ENCODE results near the gene SUFU. TPM values are rescaled to one million over a fixed set of nuclear protein-coding genes. Genes with fewer than 3 reads are reported as not detected.

The SUFU gene
- total RNA-seq, 1 donor from 2014 or later = 16.9 TPM

DNA sequence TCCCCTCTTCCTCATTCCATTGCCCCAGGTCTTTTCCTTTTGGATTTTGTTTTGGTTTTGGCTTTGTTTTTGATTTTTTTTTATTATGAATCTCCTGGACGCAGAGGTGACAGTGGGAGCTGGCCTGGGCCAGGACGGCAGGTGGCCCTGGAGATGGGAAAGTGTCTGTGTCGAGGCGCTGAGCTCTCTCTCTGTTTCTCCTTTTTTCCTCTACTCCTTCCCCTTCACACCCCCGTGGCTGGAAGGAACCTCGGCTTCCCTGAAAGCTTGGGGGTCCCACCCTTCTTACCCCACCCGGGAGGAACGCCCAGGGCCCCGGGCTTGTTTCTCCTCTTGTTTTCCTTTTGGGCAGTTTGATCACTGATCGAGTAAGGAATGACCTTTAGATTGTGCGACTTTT, 153.7 kb downstream of the SUFU start:
- Mint-ChIP-seq H3K4me3 (ENCODE audit: unreplicated experiment) (no peak overlapping the region), H3K4me1 (ENCODE audit: unreplicated experiment) (peaks cover 18% of the 10 kb centered on the region), H3K27me3 (ENCODE audit: unreplicated experiment) (no peaks in the 10 kb centered on the region), H3K36me3 (ENCODE audit: unreplicated experiment) (peaks cover 26% of the 10 kb centered on the region), H3K9me3 (ENCODE audit: unreplicated experiment) (no peaks in the 10 kb centered on the region), H3K27ac (ENCODE audit: unreplicated experiment) (no peak overlapping the region)
- no peak for TF ChIP-seq CTCF (IDR thresholded peaks at IDR 0.05)
- DNase-seq (ENCODE audit: extremely low spot score, unreplicated experiment) = no peak

- H3K27me3 Mint-ChIP-seq (ENCODE audit: unreplicated experiment) = no peaks in the 10 kb centered on the region
- H3K4me3 Mint-ChIP-seq (ENCODE audit: unreplicated experiment) = no peak overlapping the region
- peaks cover 22% of the 10 kb centered on the region for H3K36me3 Mint-ChIP-seq (ENCODE audit: unreplicated experiment)
- peaks cover 18% of the 10 kb centered on the region for H3K4me1 Mint-ChIP-seq (ENCODE audit: unreplicated experiment)
- H3K27ac Mint-ChIP-seq (ENCODE audit: unreplicated experiment) = no peak overlapping the region
- DNase-seq (ENCODE audit: extremely low spot score, unreplicated experiment) = no peak
- no peak for TF ChIP-seq CTCF (IDR thresholded peaks at IDR 0.05)
- H3K9me3 Mint-ChIP-seq (ENCODE audit: unreplicated experiment) = no peaks in the 10 kb centered on the region
Observed at GRCh38 chr10:102657984-102658724, 154.4 kb downstream of the SUFU start.

- Mint-ChIP-seq H3K36me3 (ENCODE audit: unreplicated experiment) (peaks cover 18% of the 10 kb centered on the region), H3K4me3 (ENCODE audit: unreplicated experiment) (no peak overlapping the region), H3K27me3 (ENCODE audit: unreplicated experiment) (no peaks in the 10 kb centered on the region), H3K4me1 (ENCODE audit: unreplicated experiment) (peaks cover 17% of the 10 kb centered on the region), H3K27ac (ENCODE audit: unreplicated experiment) (no peak overlapping the region), H3K9me3 (ENCODE audit: unreplicated experiment) (no peaks in the 10 kb centered on the region)
- no peak for TF ChIP-seq CTCF (IDR thresholded peaks at IDR 0.05)
- no peak for DNase-seq (ENCODE audit: extremely low spot score, unreplicated experiment)
Observed at GRCh38 chr10:102658802-102659201, 155.0 kb downstream of the SUFU start.

- DNase-seq (ENCODE audit: extremely low spot score, unreplicated experiment) = no peak
- peaks cover 17% of the 10 kb centered on the region for H3K4me1 Mint-ChIP-seq (ENCODE audit: unreplicated experiment)
- H3K27me3 Mint-ChIP-seq (ENCODE audit: unreplicated experiment) = no peaks in the 10 kb centered on the region
- no peak for TF ChIP-seq CTCF (IDR thresholded peaks at IDR 0.05)
- no peak overlapping the region for H3K27ac Mint-ChIP-seq (ENCODE audit: unreplicated experiment)
- H3K4me3 Mint-ChIP-seq (ENCODE audit: unreplicated experiment) = no peak overlapping the region
- peaks cover 9% of the 10 kb centered on the region for H3K36me3 Mint-ChIP-seq (ENCODE audit: unreplicated experiment)
- no peaks in the 10 kb centered on the region for H3K9me3 Mint-ChIP-seq (ENCODE audit: unreplicated experiment)
Observed at GRCh38 chr10:102660888-102661657, 157.3 kb downstream of the SUFU start.

GRCh38 chr10:102661658-102662028, 157.9 kb downstream of the SUFU start:
- no peak for TF ChIP-seq CTCF (IDR thresholded peaks at IDR 0.05)
- DNase-seq (ENCODE audit: extremely low spot score, unreplicated experiment) = no peak
- H3K4me3 Mint-ChIP-seq (ENCODE audit: unreplicated experiment) = no peak overlapping the region
- no peaks in the 10 kb centered on the region for H3K9me3 Mint-ChIP-seq (ENCODE audit: unreplicated experiment)
- H3K27me3 Mint-ChIP-seq (ENCODE audit: unreplicated experiment) = no peaks in the 10 kb centered on the region
- H3K4me1 Mint-ChIP-seq (ENCODE audit: unreplicated experiment) = peaks cover 17% of the 10 kb centered on the region
- no peak overlapping the region for H3K27ac Mint-ChIP-seq (ENCODE audit: unreplicated experiment)
- peaks cover 9% of the 10 kb centered on the region for H3K36me3 Mint-ChIP-seq (ENCODE audit: unreplicated experiment)
